Measurements from ENCODE around the gene ZNF710. TPM values are rescaled to one million over a fixed set of nuclear protein-coding genes. Genes with fewer than 3 reads are reported as not detected.
A peak's percentile ranks its signal among the peaks of the same experiment; 100 is the strongest.

ZNF710 gene
- total RNA-seq, 1 experiment from 2014 or later, result 40.7 TPM

DNA sequence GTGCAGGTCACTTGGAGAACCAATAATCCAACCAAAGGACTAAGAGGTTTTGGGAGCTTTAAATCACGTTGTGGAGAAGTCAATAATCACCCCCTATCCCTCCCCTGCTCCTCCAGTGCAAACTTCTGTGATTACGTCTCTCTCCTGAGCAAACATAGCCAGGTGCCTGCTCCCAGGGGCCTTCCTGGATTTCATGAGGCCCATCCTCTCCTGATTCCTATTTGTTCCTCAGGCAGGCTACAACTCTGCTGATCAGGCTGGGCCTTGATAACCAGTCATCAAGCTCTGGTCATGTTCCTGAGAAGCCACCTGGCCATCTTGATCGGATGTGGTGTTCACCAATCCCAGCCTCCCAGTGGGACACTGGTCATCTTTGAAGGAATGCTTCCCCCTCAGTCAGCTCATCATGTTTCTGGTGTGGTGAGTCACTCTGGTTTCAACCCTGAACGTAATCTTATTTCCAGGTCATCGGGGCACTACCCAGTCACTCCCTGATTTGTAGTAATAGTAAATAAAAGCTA, 2.9 kb upstream of the ZNF710 start:
- no peak overlapping the region for H2BK120ac ChIP-seq (ENCODE audit: low read depth, low read length, poor library complexity, severe bottlenecking)
- no peak for TF ChIP-seq CTCF (conservative IDR thresholded peaks at IDR 0.05)
- H2BK15ac ChIP-seq (ENCODE audit: low read depth, low read length), result no peak overlapping the region
- H2BK5ac ChIP-seq (ENCODE audit: insufficient read length, low read length), result no peak overlapping the region
- H2AK5ac ChIP-seq (ENCODE audit: insufficient read length, low read length), result no peak overlapping the region
- no peak overlapping the region for H3K56ac ChIP-seq (ENCODE audit: insufficient read length, low read depth, low read length)
- no peak overlapping the region for H3K18ac ChIP-seq (ENCODE audit: insufficient read length, low read depth, low read length)
- H3K79me1 ChIP-seq (ENCODE audit: insufficient read depth, low read depth, low read length, poor library complexity, severe bottlenecking), result no peaks in the 10 kb centered on the region
- Mint-ChIP-seq H3K4me1 (peaks cover 20 to 30% of the 10 kb centered on the region in 2 experiments), H3K27me3 (ENCODE audit: low read depth) (peaks cover 1% of the 10 kb centered on the region), H3K9me3 (no peaks in the 10 kb centered on the region; a peak in 1 of 5 replicates), H3K4me3 (no peak overlapping the region), H3K36me3 (ENCODE audit: insufficient read depth in 1 of 3, low read depth in 3 of 3) (peaks cover 0 to 5% (median 3%) of the 10 kb centered on the region in 3 experiments; a peak in 3 of 7 replicates), H3K27ac (peak overlapping the region in 1 of 3 experiments; percentile 67; a peak in 1 of 7 replicates)
- H4K8ac ChIP-seq (replicated peaks; ENCODE audit: insufficient read length, low read depth, low read length), result no peak overlapping the region
- H3K4ac ChIP-seq (ENCODE audit: low read depth, low read length), result no peak overlapping the region
- H3K14ac ChIP-seq (ENCODE audit: insufficient read depth, low read length), result no peak overlapping the region
- no peaks in the 10 kb centered on the region for H3K79me2 ChIP-seq (ENCODE audit: insufficient read depth, low read length)
- H3K9ac ChIP-seq (ENCODE audit: extremely low read depth, insufficient read length, low read length), result no peak overlapping the region
- H3K23me2 ChIP-seq (ENCODE audit: insufficient read length, low read depth, low read length, poor library complexity, severe bottlenecking), result peaks cover 15% of the 10 kb centered on the region
- no peak overlapping the region for H4K91ac ChIP-seq (ENCODE audit: insufficient read length, low read depth, low read length)
- H3T11ph ChIP-seq (ENCODE audit: low read length), result no peak overlapping the region
- no peak overlapping the region for H2AFZ ChIP-seq (ENCODE audit: low read length)
- no peak overlapping the region for H2BK20ac ChIP-seq (ENCODE audit: low read depth, low read length, poor library complexity, severe bottlenecking)
- H3K27me3 ChIP-seq (ENCODE audit: insufficient read depth, low read length), result no peaks in the 10 kb centered on the region; the same call in 1 of the 2 replicates
- no peak overlapping the region for H4K5ac ChIP-seq (ENCODE audit: insufficient read length, low read depth, low read length)
- H2BK12ac ChIP-seq (ENCODE audit: insufficient read length, low read depth, low read length), result no peak overlapping the region
- no peaks in the 10 kb centered on the region for H3K4me1 ChIP-seq (ENCODE audit: insufficient read depth, low read length)
- H3K23ac ChIP-seq (ENCODE audit: insufficient read length, low read depth, low read length), result no peak overlapping the region
- DNase-seq, result no peak
- H4K20me1 ChIP-seq (ENCODE audit: control insufficient read depth, insufficient read depth, insufficient read length), result no peaks in the 10 kb centered on the region
- no peaks in the 10 kb centered on the region for H3K9me3 ChIP-seq (ENCODE audit: control insufficient read depth, low read depth, low read length)
- H3K27ac ChIP-seq (ENCODE audit: insufficient read length, low read depth, low read length), result no peak overlapping the region
- no CpG with 5 or more reads among the region's 5 CpGs for WGBS (ENCODE audit: extremely low coverage, insufficient read length, low lambda C conversion rate)
- H3K4me2 ChIP-seq (ENCODE audit: insufficient read depth, insufficient read length, low read length), result no peak overlapping the region
